Measurements from ENCODE around the gene VARS2.

- TF ChIP-seq POLR2A (IDR thresholded peaks at IDR 0.05), result no peak
- no peak for TF ChIP-seq CTCF (IDR thresholded peaks at IDR 0.05)
- TF ChIP-seq EP300 (IDR thresholded peaks at IDR 0.05), result no peak
- no peak for TF ChIP-seq POLR2AphosphoS5 (IDR thresholded peaks at IDR 0.05)
Measured at GRCh38 chr6:30932665-30933365, 18.8 kb downstream of the VARS2 start.
